SK-N-DZ (cell line): ENCODE data around the gene CHAF1A. TPM values are rescaled to one million over a fixed set of nuclear protein-coding genes. Genes with fewer than 3 reads are reported as not detected.
A peak's percentile ranks its signal among the peaks of the same experiment; 100 is the strongest.

Experiments used
- DNase-seq: peaks from one replicate; pipeline ENCODE4 v3.0.0-alpha.2; 2015; ENCODE audit warnings: low spot score
- polyA plus RNA-seq, 2 experiments: library from polyadenylated mRNA; depleted of rRNA; stranded (reverse); fragments of >200 nt; gene quantifications; 2 replicates each; pipeline ENCODE4 v1.2.3, GENCODE V29; 2014

The CHAF1A gene
- 44.2 and 55.5 TPM in 2 replicates for polyA plus RNA-seq (2014; cell fraction: cytosol; rRNA removed)
- 54.0 and 71.2 TPM in 2 replicates for polyA plus RNA-seq (2014; cell fraction: nucleus; rRNA removed)

GRCh38 chr19:4402171-4403004 lies at the start of gene CHAF1A:
Gene CHAF1A (plus strand): TSS chr19:4402640. CDS start chr19:4402763, 123 bp downstream.
- DNase-seq, result peak; percentile 100

- DNase-seq, result peak; percentile 60
These were observed 49.7 kb upstream of the CHAF1A start for GRCh38 chr19:4352701-4353121.

- no peak for DNase-seq
These were observed 48.2 kb upstream of the CHAF1A start for GRCh38 chr19:4354282-4354681.

GRCh38 chr19:4354897-4355296 lies 47.5 kb upstream of the CHAF1A start:
- no peak for DNase-seq

GRCh38 chr19:4357095-4357797 lies 45.2 kb upstream of the CHAF1A start:
- no peak for DNase-seq

- no peak for DNase-seq
These were observed 44.5 kb upstream of the CHAF1A start for GRCh38 chr19:4357921-4358326.

- DNase-seq, result no peak
These were observed 43.5 kb upstream of the CHAF1A start for GRCh38 chr19:4358709-4359626.

GRCh38 chr19:4359627-4360000 lies 42.8 kb upstream of the CHAF1A start:
- DNase-seq, result no peak

- no peak for DNase-seq
These were observed 42.3 kb upstream of the CHAF1A start for GRCh38 chr19:4360081-4360569.

GRCh38 chr19:4360641-4361151 lies 41.7 kb upstream of the CHAF1A start:
- DNase-seq, result peak; percentile 52

- no peak for DNase-seq
These were observed 41.0 kb upstream of the CHAF1A start for GRCh38 chr19:4361152-4362046.

- DNase-seq, result no peak
These were observed 40.2 kb upstream of the CHAF1A start for GRCh38 chr19:4362101-4362828.

- no peak for DNase-seq
These were observed 39.5 kb upstream of the CHAF1A start for GRCh38 chr19:4362831-4363545.

- no peak for DNase-seq
These were observed 38.7 kb upstream of the CHAF1A start for GRCh38 chr19:4363571-4364304.

- DNase-seq, result no peak
These were observed 37.1 kb upstream of the CHAF1A start for GRCh38 chr19:4365341-4365740.

GRCh38 chr19:4365791-4366665 lies 36.4 kb upstream of the CHAF1A start:
- DNase-seq, result no peak
